ENCODE results near the gene SSC4D.

DNA sequence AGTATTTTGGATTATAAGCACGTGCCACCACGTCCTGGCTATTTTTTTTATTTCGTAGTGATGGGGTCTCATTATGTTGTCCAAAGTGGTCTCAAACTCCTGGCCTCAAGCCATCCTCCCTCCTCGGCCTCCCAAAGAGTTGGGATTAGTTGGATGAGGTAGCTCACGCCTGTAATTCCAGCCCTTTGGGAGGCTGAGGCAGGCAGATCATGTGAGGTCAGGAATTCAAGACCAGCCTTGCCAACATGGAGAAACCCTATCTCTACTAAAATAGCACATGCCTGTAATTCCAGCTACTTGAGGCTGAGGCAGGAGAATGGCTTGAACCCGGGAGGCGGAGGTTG lies 28.9 kb downstream of the SSC4D start:
- TF ChIP-seq EZH2 (IDR thresholded peaks at IDR 0.05; ENCODE audit: insufficient read depth, low read length) = no peak
- TF ChIP-seq, protein P1, sequence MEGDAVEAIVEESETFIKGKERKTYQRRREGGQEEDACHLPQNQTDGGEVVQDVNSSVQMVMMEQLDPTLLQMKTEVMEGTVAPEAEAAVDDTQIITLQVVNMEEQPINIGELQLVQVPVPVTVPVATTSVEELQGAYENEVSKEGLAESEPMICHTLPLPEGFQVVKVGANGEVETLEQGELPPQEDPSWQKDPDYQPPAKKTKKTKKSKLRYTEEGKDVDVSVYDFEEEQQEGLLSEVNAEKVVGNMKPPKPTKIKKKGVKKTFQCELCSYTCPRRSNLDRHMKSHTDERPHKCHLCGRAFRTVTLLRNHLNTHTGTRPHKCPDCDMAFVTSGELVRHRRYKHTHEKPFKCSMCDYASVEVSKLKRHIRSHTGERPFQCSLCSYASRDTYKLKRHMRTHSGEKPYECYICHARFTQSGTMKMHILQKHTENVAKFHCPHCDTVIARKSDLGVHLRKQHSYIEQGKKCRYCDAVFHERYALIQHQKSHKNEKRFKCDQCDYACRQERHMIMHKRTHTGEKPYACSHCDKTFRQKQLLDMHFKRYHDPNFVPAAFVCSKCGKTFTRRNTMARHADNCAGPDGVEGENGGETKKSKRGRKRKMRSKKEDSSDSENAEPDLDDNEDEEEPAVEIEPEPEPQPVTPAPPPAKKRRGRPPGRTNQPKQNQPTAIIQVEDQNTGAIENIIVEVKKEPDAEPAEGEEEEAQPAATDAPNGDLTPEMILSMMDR (IDR thresholded peaks at IDR 0.05; ENCODE audit: insufficient read depth, low read depth, low read length) = no peak
